IMR-90 (cell line): ENCODE measurements around the gene FLCN.

Source experiments
- BHLHE40 ChIP-seq: fragments of 150-350 bp; IDR thresholded peaks from 2 replicates; pipeline ENCODE4 v1.6.1; 2016; ENCODE audit warnings: mild to moderate bottlenecking, low read depth, low read length
- CHD1 ChIP-seq: IDR thresholded peaks from 2 replicates; pipeline ENCODE4 v1.6.1; 2012; ENCODE audit warnings: low read depth, low read length, improper control_type of control experiment
- FOS ChIP-seq: fragments of 150-350 bp; IDR thresholded peaks from 2 replicates; pipeline ENCODE4 v1.6.1; 2016; ENCODE audit warnings: low read depth, low read length
- MAFK ChIP-seq: IDR thresholded peaks from 2 replicates; pipeline ENCODE4 v1.6.1; 2012; ENCODE audit warnings: low read depth, low read length, improper control_type of control experiment
- MXI1 ChIP-seq: IDR thresholded peaks from 2 replicates; pipeline ENCODE4 v1.6.1; 2012; ENCODE audit warnings: low read depth, mild to moderate bottlenecking, low read length, moderate library complexity, borderline replicate concordance
- NFE2L2 ChIP-seq: fragments of 150-350 bp; IDR thresholded peaks from 2 replicates; pipeline ENCODE4 v1.6.1; 2016; ENCODE audit warnings: low read depth, mild to moderate bottlenecking, low read length
- POLR2A ChIP-seq: IDR thresholded peaks from 2 replicates; pipeline ENCODE4 v1.6.1; 2012; ENCODE audit warnings: mild to moderate bottlenecking, low read depth, low read length
- RAD21 ChIP-seq: IDR thresholded peaks from 2 replicates; pipeline ENCODE4 v1.6.1; 2012; ENCODE audit warnings: low read length, improper control_type of control experiment
- RCOR1 ChIP-seq: IDR thresholded peaks from 2 replicates; pipeline ENCODE4 v1.6.1; 2012; ENCODE audit warnings: mild to moderate bottlenecking, low read length, improper control_type of control experiment; ENCODE audit not compliant: insufficient replicate concordance
- RFX5 ChIP-seq: IDR thresholded peaks from 2 replicates; pipeline ENCODE4 v1.8.0; 2012; ENCODE audit warnings: low read depth, mild to moderate bottlenecking, low read length, moderate library complexity
- TF ChIP-seq, protein P1 (sequence below): conservative IDR thresholded peaks from 2 replicates; pipeline ENCODE4 v1.5.1; 2012; ENCODE audit warnings: mild to moderate bottlenecking, low read depth, low read length, improper control_type of control experiment
- TF ChIP-seq, protein P2 (sequence below): fragments of 150-350 bp; IDR thresholded peaks from 2 replicates; pipeline ENCODE4 v1.6.1; 2017; ENCODE audit warnings: mild to moderate bottlenecking, antibody characterized with exemption, low read length, low read depth

DNA sequence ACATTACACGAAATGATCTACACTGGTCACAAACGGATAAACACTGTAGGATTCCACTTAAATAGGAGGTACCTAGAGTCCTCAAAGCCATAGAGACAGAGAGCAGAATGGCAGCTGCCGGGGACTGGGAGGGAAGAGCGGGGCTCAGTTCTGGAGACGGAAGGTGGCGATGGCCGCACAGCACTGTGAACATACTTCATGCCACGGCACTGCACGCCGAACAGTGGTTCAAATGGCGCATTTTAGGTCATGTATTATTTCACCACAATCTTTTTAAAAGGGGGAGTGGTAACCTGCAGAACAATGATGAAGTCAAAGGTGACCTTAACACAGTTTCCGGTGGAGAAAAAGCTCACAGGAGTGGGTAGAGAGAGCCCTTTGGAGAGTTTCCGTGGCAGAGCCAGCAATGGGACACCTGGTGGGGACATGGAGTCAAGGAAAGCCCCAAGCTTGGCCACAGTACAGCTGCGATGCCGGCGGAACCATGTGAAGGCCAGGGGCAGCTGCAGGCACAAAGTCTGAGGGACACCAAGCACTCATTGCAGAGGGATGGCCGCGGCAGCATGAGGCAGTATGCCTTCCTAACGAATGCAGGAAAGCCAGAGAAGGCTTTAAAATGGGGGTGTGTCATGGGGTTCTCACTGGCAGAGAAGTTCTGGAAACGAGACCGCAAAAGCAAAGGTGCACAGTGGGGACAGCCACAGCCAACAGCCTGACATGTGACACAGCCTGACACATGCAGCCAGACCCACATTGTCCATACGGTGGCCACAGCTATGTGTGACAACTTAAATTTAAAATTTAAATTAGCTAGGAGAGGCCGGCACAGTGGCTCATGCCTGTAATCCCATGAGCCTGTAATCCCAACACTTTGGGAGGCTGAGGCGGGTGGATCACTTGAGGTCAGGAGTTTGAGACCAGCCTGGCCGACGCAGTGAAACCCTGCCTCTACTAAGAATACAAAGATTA lies 7.3 kb downstream of the FLCN start:
- no peak for TF ChIP-seq RFX5
- no peak for TF ChIP-seq MXI1
- TF ChIP-seq, protein P1, sequence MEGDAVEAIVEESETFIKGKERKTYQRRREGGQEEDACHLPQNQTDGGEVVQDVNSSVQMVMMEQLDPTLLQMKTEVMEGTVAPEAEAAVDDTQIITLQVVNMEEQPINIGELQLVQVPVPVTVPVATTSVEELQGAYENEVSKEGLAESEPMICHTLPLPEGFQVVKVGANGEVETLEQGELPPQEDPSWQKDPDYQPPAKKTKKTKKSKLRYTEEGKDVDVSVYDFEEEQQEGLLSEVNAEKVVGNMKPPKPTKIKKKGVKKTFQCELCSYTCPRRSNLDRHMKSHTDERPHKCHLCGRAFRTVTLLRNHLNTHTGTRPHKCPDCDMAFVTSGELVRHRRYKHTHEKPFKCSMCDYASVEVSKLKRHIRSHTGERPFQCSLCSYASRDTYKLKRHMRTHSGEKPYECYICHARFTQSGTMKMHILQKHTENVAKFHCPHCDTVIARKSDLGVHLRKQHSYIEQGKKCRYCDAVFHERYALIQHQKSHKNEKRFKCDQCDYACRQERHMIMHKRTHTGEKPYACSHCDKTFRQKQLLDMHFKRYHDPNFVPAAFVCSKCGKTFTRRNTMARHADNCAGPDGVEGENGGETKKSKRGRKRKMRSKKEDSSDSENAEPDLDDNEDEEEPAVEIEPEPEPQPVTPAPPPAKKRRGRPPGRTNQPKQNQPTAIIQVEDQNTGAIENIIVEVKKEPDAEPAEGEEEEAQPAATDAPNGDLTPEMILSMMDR = no peak
- TF ChIP-seq POLR2A = no peak
- no peak for TF ChIP-seq RCOR1
- TF ChIP-seq, protein P2, sequence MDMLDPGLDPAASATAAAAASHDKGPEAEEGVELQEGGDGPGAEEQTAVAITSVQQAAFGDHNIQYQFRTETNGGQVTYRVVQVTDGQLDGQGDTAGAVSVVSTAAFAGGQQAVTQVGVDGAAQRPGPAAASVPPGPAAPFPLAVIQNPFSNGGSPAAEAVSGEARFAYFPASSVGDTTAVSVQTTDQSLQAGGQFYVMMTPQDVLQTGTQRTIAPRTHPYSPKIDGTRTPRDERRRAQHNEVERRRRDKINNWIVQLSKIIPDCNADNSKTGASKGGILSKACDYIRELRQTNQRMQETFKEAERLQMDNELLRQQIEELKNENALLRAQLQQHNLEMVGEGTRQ = no peak
- TF ChIP-seq MAFK = no peak
- TF ChIP-seq RAD21 = no peak
- TF ChIP-seq CHD1 = no peak
- TF ChIP-seq NFE2L2 = no peak
- no peak for TF ChIP-seq FOS
- TF ChIP-seq BHLHE40 = no peak
